Mesenchymal stem cell (in vitro differentiated cells and primary cell): ENCODE measurements around the gene ADPRH. TPM values are rescaled to one million over a fixed set of nuclear protein-coding genes. Genes with fewer than 3 reads are reported as not detected.

Experiments
- DNase-seq: peaks from one replicate; pipeline ENCODE4 v3.0.0-alpha.2; 2013
- H2AFZ ChIP-seq: one replicate; pipeline ENCODE4 v1.6.1; 2013; ENCODE audit warnings: low read depth, mild to moderate bottlenecking, control low read depth, inconsistent platforms, low read length, moderate library complexity
- H2AK5ac ChIP-seq: 2 replicates; pipeline ENCODE4 v1.6.1; 2013; ENCODE audit warnings: low read length, moderate library complexity, mild to moderate bottlenecking, inconsistent platforms; ENCODE audit not compliant: severe bottlenecking
- H2BK120ac ChIP-seq: one replicate; pipeline ENCODE4 v1.6.1; 2013; ENCODE audit warnings: low read depth, mild to moderate bottlenecking, inconsistent platforms, low read length, moderate library complexity
- H2BK12ac ChIP-seq, 2 experiments: one replicate each; pipeline ENCODE4 v1.6.1; 2013; ENCODE audit warnings: inconsistent platforms in 2 of 2, low read length in 2 of 2, mild to moderate bottlenecking in 2 of 2, moderate library complexity in 2 of 2, control low read depth in 1 of 2
- H2BK15ac ChIP-seq: one replicate; pipeline ENCODE4 v1.6.1; 2013; ENCODE audit warnings: mild to moderate bottlenecking, low read depth, inconsistent platforms; ENCODE audit not compliant: poor library complexity, severe bottlenecking
- H2BK5ac ChIP-seq: 2 replicates; pipeline ENCODE4 v1.6.1; 2013; ENCODE audit warnings: low read depth, mild to moderate bottlenecking, low read length, control low read depth, inconsistent platforms; ENCODE audit not compliant: poor library complexity, severe bottlenecking
- H3K14ac ChIP-seq, 2 experiments: one replicate each; pipeline ENCODE4 v1.6.1; 2013; ENCODE audit warnings: inconsistent platforms in 2 of 2, low read length in 2 of 2, control low read depth in 1 of 2, mild to moderate bottlenecking in 1 of 2, moderate library complexity in 1 of 2
- H3K18ac ChIP-seq, 2 experiments: one replicate each; pipeline ENCODE4 v1.6.1; 2013; ENCODE audit warnings: inconsistent platforms in 2 of 2, low read length in 2 of 2, control low read depth in 1 of 2, low read depth in 1 of 2, mild to moderate bottlenecking in 1 of 2
- H3K23ac ChIP-seq, 2 experiments: one replicate each; pipeline ENCODE4 v1.6.1; 2013; ENCODE audit warnings: inconsistent platforms in 2 of 2, low read length in 2 of 2, mild to moderate bottlenecking in 2 of 2, moderate library complexity in 2 of 2, control low read depth in 1 of 2
- H3K27ac ChIP-seq: 2 replicates; pipeline ENCODE4 v1.5.1; 2013; ENCODE audit warnings: mild to moderate bottlenecking, moderate library complexity, low read length, control low read depth, inconsistent platforms; ENCODE audit not compliant: poor library complexity, severe bottlenecking
- H3K27me3 ChIP-seq, 2 experiments: 2 replicates each; pipeline versions ENCODE4 v1.6.1 to v1.7.0; 2013; ENCODE audit warnings: low read length in 2 of 2, mild to moderate bottlenecking in 2 of 2, moderate library complexity in 2 of 2, control low read depth in 1 of 2, inconsistent platforms in 1 of 2; ENCODE audit not compliant: control insufficient read depth in 1 of 2, insufficient read depth in 1 of 2
- H3K36me3 ChIP-seq, 2 experiments: 2 replicates each; pipeline versions ENCODE4 v1.6.1 to v1.7.0; 2013; ENCODE audit warnings: low read length in 2 of 2, control low read depth in 1 of 2, inconsistent platforms in 1 of 2, low read depth in 1 of 2, mild to moderate bottlenecking in 1 of 2; ENCODE audit not compliant: insufficient read depth in 2 of 2, control insufficient read depth in 1 of 2
- H3K4ac ChIP-seq, 2 experiments: one replicate each; pipeline ENCODE4 v1.6.1; 2013; ENCODE audit warnings: inconsistent platforms in 2 of 2, low read length in 2 of 2, mild to moderate bottlenecking in 2 of 2, moderate library complexity in 2 of 2, control low read depth in 1 of 2, low read depth in 1 of 2
- H3K4me1 ChIP-seq: 2 replicates; pipeline ENCODE4 v1.6.1; 2013; ENCODE audit warnings: low read depth, low read length, control low read depth; ENCODE audit not compliant: control insufficient read depth, insufficient read depth
- H3K4me2 ChIP-seq: 2 replicates; pipeline ENCODE4 v1.6.1; 2013; ENCODE audit warnings: low read length, mild to moderate bottlenecking, inconsistent platforms; ENCODE audit not compliant: poor library complexity, severe bottlenecking
- H3K4me3 ChIP-seq, 2 experiments: 2 replicates each; pipeline versions ENCODE4 v1.5.1 to v1.7.0; 2013; ENCODE audit warnings: low read length in 2 of 2, mild to moderate bottlenecking in 2 of 2, control low read depth in 1 of 2, low read depth in 1 of 2; ENCODE audit not compliant: insufficient read depth in 1 of 2
- H3K79me1 ChIP-seq: replicated peaks from 2 replicates; pipeline ENCODE4 v1.6.1; 2013; ENCODE audit warnings: mild to moderate bottlenecking, control low read depth, low read length, inconsistent platforms; ENCODE audit not compliant: poor library complexity, severe bottlenecking
- H3K9ac ChIP-seq: 2 replicates; pipeline ENCODE4 v1.7.0; 2013; ENCODE audit warnings: mild to moderate bottlenecking, low read length, moderate library complexity
- H3K9me3 ChIP-seq: 2 replicates; pipeline ENCODE4 v1.7.0; 2013; ENCODE audit warnings: mild to moderate bottlenecking, low read length; ENCODE audit not compliant: control insufficient read depth
- H4K8ac ChIP-seq: one replicate; pipeline ENCODE4 v1.6.1; 2013; ENCODE audit warnings: inconsistent platforms, mild to moderate bottlenecking, low read length, moderate library complexity
- H4K91ac ChIP-seq: one replicate; pipeline ENCODE4 v1.6.1; 2013; ENCODE audit warnings: mild to moderate bottlenecking, low read length, inconsistent platforms
- WGBS: methylation state at CpG from one replicate; pipeline ENCODE4 v1.1.7; 2013; ENCODE audit warnings: mixed read lengths; 5-methylcytosine and 5-hydroxymethylcytosine counted together
- polyA plus RNA-seq, 2 experiments: library from polyadenylated mRNA; stranded (reverse); fragments of 200-250 nt; gene quantifications; one replicate each; pipeline ENCODE4 v1.2.3, GENCODE V29; 2013

The ADPRH gene
- polyA plus RNA-seq (2013, experiment 1 of 2) = 1.3 TPM
- polyA plus RNA-seq (2013, experiment 2 of 2) = 1.5 TPM

DNA sequence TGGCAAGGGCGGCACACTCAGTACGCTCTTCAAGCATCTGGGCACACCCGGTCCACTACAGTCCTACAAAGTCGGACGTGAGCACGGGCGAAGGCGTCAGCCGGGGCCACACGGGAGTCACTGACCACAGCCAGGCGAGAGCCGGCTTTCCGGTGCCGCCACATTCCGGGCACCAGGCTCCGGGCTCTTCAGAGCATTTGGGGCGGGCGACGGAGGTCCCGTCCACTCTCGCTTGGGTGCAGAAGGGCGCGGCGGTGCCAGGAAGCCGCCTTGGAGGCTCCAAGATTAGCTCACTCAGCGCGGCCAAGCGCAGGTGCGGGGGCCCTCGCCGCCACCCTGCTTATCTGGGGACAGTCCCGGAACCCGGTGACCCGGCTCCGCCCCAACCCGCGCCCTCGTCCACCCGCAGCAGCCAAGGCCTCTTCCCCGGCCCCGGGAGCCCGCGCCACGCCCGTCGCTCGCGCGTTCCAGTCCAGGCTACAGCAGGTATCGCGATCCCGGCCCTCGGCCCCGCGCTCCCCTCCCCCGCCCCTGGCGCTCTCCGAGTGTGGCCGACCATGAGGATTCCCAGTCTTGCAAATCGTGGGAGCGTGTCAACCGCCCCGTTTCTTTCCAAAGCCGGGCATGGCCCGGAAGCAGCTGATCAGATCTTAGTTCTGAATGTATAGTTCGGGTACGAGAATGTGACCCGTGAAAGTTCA, at the start of gene ADPRH:
TSS of gene ADPRH (plus strand) at position 127 of the 701 bp plus-strand sequence. CDS start 2,678 bp downstream, outside the sequence.
- H2BK120ac ChIP-seq = peak within 1 kb of the TSS; percentile 64
- peak within 1 kb of the TSS; percentile 95 for H2AFZ ChIP-seq
- H2BK5ac ChIP-seq = no peak within 1 kb of the TSS
- peak within 1 kb of the TSS; percentile 67 to 88 for H3K4ac ChIP-seq
- H4K91ac ChIP-seq = peak within 1 kb of the TSS; percentile 71
- peak within 1 kb of the TSS; percentile 98 for H3K4me2 ChIP-seq
- H3K18ac ChIP-seq = peak within 1 kb of the TSS; percentile 75 to 80
- H3K4me1 ChIP-seq = peaks cover 6% of the 10 kb centered on the region
- no peaks in the 10 kb centered on the region for H3K9me3 ChIP-seq
- H2BK12ac ChIP-seq = peak within 1 kb of the TSS in 1 of 2 experiments; percentile 63
- H3K36me3 ChIP-seq = no peaks in the 10 kb centered on the region
- 2% methylated on average over 61 of the region's 68 CpGs for WGBS
- H3K23ac ChIP-seq = peak within 1 kb of the TSS; percentile 60 to 64
- DNase-seq = peak; percentile 66
- peak within 1 kb of the TSS; percentile 97 for H4K8ac ChIP-seq
- H3K27ac ChIP-seq = peak within 1 kb of the TSS; percentile 64
- peak within 1 kb of the TSS; percentile 90 for H3K9ac ChIP-seq
- no peaks in the 10 kb centered on the region for H3K79me1 ChIP-seq
- no peak within 1 kb of the TSS for H3K14ac ChIP-seq
- H2AK5ac ChIP-seq = no peak within 1 kb of the TSS
- peak within 1 kb of the TSS; percentile 92 for H2BK15ac ChIP-seq
- no peaks in the 10 kb centered on the region for H3K27me3 ChIP-seq
- H3K4me3 ChIP-seq = peak within 1 kb of the TSS; percentile 68 to 71

DNA sequence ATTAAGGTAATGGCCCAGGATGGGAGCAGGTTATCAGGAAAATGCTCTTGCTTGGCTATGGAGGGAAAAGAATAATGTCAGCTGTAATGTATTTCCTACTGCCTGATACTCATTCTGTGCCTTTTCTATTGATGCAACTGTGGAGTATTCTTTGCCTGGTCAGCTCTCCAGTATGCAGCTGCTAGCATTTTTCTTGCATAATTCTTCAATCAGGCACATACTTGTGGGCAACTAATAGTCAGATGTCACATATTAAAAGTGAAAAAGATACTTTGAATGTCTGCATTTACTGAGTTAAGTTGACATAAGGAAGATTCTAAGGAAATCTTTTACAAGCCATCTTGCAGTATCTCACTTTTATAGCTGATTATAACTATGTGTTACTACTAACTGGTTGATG, 49.4 kb upstream of the ADPRH start:
- Histone ChIP-seq H3K18ac (no peak overlapping the region), H3K4me3 (no peak overlapping the region), H3K27me3 (no peaks in the 10 kb centered on the region), H3K27ac (no peak overlapping the region), H3K4me2 (no peak overlapping the region), H3K9me3 (no peaks in the 10 kb centered on the region), H2BK15ac (no peak overlapping the region), H2AFZ (no peak overlapping the region), H2BK5ac (no peak overlapping the region), H4K91ac (no peak overlapping the region), H3K9ac (no peak overlapping the region), H4K8ac (no peak overlapping the region), H2AK5ac (no peak overlapping the region), H3K4me1 (no peaks in the 10 kb centered on the region), H2BK120ac (no peak overlapping the region), H3K23ac (no peak overlapping the region), H3K36me3 (peaks cover 0 to 12% of the 10 kb centered on the region in 2 experiments), H3K79me1 (no peaks in the 10 kb centered on the region), H3K14ac (no peak overlapping the region), H2BK12ac (no peak overlapping the region), H3K4ac (no peak overlapping the region)
- DNase-seq = peak; percentile 22

GRCh38 chr3:119530456-119530855, 48.8 kb upstream of the ADPRH start:
- peak overlapping the region; percentile 20 for H3K27ac ChIP-seq
- H4K91ac ChIP-seq = no peak overlapping the region
- H2AFZ ChIP-seq = no peak overlapping the region
- H3K14ac ChIP-seq = no peak overlapping the region
- no peak for DNase-seq
- H3K36me3 ChIP-seq = peaks cover 0 to 9% of the 10 kb centered on the region in 2 experiments
- no peak overlapping the region for H3K23ac ChIP-seq
- no peaks in the 10 kb centered on the region for H3K79me1 ChIP-seq
- peak overlapping the region; percentile 7 for H3K4me2 ChIP-seq
- no peak overlapping the region for H3K4ac ChIP-seq
- peak overlapping the region; percentile 83 for H2AK5ac ChIP-seq
- no peak overlapping the region for H2BK5ac ChIP-seq
- H3K9ac ChIP-seq = no peak overlapping the region
- H4K8ac ChIP-seq = no peak overlapping the region
- no peaks in the 10 kb centered on the region for H3K27me3 ChIP-seq
- H2BK120ac ChIP-seq = no peak overlapping the region
- no peaks in the 10 kb centered on the region for H3K4me1 ChIP-seq
- no peak overlapping the region for H2BK15ac ChIP-seq
- no peak overlapping the region for H3K18ac ChIP-seq
- H2BK12ac ChIP-seq = no peak overlapping the region
- no peaks in the 10 kb centered on the region for H3K9me3 ChIP-seq
- no peak overlapping the region for H3K4me3 ChIP-seq
- 83% methylated on average over 1 of the region's 2 CpGs for WGBS

- Histone ChIP-seq H2BK15ac (no peak overlapping the region), H2BK12ac (no peak overlapping the region), H3K4me1 (no peaks in the 10 kb centered on the region), H3K27me3 (no peaks in the 10 kb centered on the region), H3K4me3 (no peak overlapping the region), H2AFZ (no peak overlapping the region), H4K8ac (no peak overlapping the region), H3K4me2 (no peak overlapping the region), H3K36me3 (peaks cover 0 to 4% of the 10 kb centered on the region in 2 experiments), H3K9me3 (no peaks in the 10 kb centered on the region), H2AK5ac (no peak overlapping the region), H3K18ac (no peak overlapping the region), H3K23ac (no peak overlapping the region), H2BK120ac (no peak overlapping the region), H2BK5ac (no peak overlapping the region), H3K79me1 (no peaks in the 10 kb centered on the region), H3K14ac (no peak overlapping the region), H3K4ac (no peak overlapping the region), H4K91ac (no peak overlapping the region), H3K27ac (no peak overlapping the region), H3K9ac (no peak overlapping the region)
- DNase-seq = no peak
- 94% methylated on average over 4 of the region's 4 CpGs for WGBS
Measured at GRCh38 chr3:119531151-119531550, 48.1 kb upstream of the ADPRH start.
